Hematopoietic multipotent progenitor cell (in vitro differentiated cells): ENCODE results near the gene PSMD11. TPM values are rescaled to one million over a fixed set of nuclear protein-coding genes. Genes with fewer than 3 reads are reported as not detected.

ENCODE experiments used
- DNase-seq, 3 donors: peaks; one replicate each; pipeline ENCODE4 v3.0.0-alpha.2; 2011 to 2015; ENCODE audit warnings: low read depth in 2 of 3, low spot score in 2 of 3
- small RNA-seq: library from RNA; depleted of rRNA; stranded (forward); fragments of <200 nt; gene quantifications from one replicate; pipeline ENCODE3, GENCODE V24; 2012
- total RNA-seq: library from RNA; depleted of rRNA; stranded (reverse); fragments of >200 nt; gene quantifications from one replicate; pipeline ENCODE4 v1.2.3, GENCODE V29; 2012

Gene PSMD11
- total RNA-seq, 1 donor = 34.5 TPM

DNA sequence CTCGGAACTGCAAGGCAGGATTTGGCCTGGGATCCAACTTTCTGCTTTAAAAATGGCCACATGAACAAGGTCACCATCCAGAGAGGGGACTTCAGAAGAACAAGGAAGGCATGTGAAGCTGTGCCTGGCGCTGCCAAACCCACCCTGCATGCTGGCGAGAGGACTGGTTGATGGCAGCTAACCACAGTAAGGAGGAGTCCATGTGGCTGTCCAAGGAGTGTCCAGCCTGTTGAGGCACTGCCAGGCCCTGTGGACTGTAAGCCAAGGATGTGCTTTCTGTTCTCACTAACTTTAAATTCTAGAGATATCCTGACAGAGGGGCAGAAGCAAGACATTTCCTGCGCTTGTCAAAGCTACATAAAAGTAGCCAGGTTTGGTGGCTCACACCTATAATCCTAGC is 82.8 kb downstream of the PSMD11 start:
- DNase-seq = no peak

DNA sequence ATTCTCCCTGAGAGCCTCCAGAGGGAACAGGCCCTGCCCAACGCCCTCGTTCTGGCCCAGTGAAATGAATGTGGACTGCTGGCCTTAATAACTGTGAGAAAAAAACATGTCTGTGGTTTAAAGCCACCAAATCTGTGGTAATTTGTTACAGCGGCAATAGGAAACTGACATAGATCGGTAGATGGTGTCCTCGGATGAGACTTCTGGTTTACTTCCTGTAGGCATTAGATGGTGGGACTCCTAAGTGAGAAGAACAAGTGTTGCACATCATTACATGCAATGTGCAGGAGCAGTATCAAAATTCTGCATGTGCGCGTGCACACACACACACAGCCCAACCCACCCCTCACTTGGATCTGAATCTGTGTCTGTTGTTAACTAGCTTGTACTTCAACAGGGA is 84.5 kb downstream of the PSMD11 start:
- DNase-seq = no peak

- DNase-seq = no peak
Observed at GRCh38 chr17:32529604-32530003, 85.3 kb downstream of the PSMD11 start.

Small RNA genes lying within 50 kb of the gene (small RNA-seq; reads per million reads assigned to genes)
- gene AC005899.2 (not detected), gene AC005899.6 (not detected), gene RF00019 (not detected)

Other genes with a start within 250 kb of the PSMD11 start
- 0.27 TPM for gene RHBDL3, start 178.7 kb upstream of the PSMD11 start, total RNA-seq
- gene C17orf75, start 102.3 kb upstream of the PSMD11 start, total RNA-seq = 5.4 TPM
- gene ZNF207, start 94.4 kb upstream of the PSMD11 start, total RNA-seq = 167 TPM
- 0.81 TPM for gene CDK5R1, start 42.5 kb downstream of the PSMD11 start, total RNA-seq